Measurements from ENCODE around the gene SLFN5.
"Not testable (repeated sequence)": the region's sequence is repeated elsewhere in the genome, so short reads cannot be mapped to it uniquely, and the experiment has no call there.

SLFN5 gene

GRCh38 chr17:35255316-35255715 is 12.4 kb downstream of the SLFN5 start:
- no peak overlapping the region for H3K27ac ChIP-seq
- H3K4me3 ChIP-seq = no peak overlapping the region
- DNase-seq (ENCODE audit: low spot score) = no peak

GRCh38 chr17:35256629-35257028 is 13.8 kb downstream of the SLFN5 start:
- Histone ChIP-seq H3K4me3 (no peak overlapping the region), H3K27ac (no peak overlapping the region)
- no peak for TF ChIP-seq CTCF (IDR thresholded peaks at IDR 0.05)
- DNase-seq (ENCODE audit: low spot score) = no peak

More at GRCh38 chr17:35255316-35255715, 12.4 kb downstream of the SLFN5 start:
- no peak for TF ChIP-seq CTCF (IDR thresholded peaks at IDR 0.05)

GRCh38 chr17:35257208-35257659 is 14.4 kb downstream of the SLFN5 start:
- H3K4me3 ChIP-seq = no peak overlapping the region
- no peak for TF ChIP-seq CTCF (IDR thresholded peaks at IDR 0.05)
- no peak overlapping the region for H3K27ac ChIP-seq
- no peak for DNase-seq (ENCODE audit: low spot score)

- DNase-seq (ENCODE audit: low spot score) = no peak
- Histone ChIP-seq H3K27ac (no peak overlapping the region), H3K4me3 (no peak overlapping the region)
- TF ChIP-seq CTCF (IDR thresholded peaks at IDR 0.05) = no peak
Observed at GRCh38 chr17:35259001-35259400, 16.1 kb downstream of the SLFN5 start.

GRCh38 chr17:35265071-35265470 is 22.2 kb downstream of the SLFN5 start:
- DNase-seq (ENCODE audit: low spot score) = no peak
- H3K27ac ChIP-seq = no peak overlapping the region
- no peak for TF ChIP-seq CTCF (IDR thresholded peaks at IDR 0.05)
- H3K4me3 ChIP-seq = no peak overlapping the region

- no peak overlapping the region for H3K27ac ChIP-seq
- DNase-seq (ENCODE audit: low spot score) = no peak
Observed at GRCh38 chr17:35265566-35266141, 22.8 kb downstream of the SLFN5 start.

GRCh38 chr17:35274167-35275066 is 31.5 kb downstream of the SLFN5 start:
- H3K27ac ChIP-seq; DNase-seq (ENCODE audit: low spot score); H3K4me3 ChIP-seq: not testable (repeated sequence)

More at GRCh38 chr17:35265566-35266141, 22.8 kb downstream of the SLFN5 start:
- H3K4me3 ChIP-seq = no peak overlapping the region
- no peak for TF ChIP-seq CTCF (IDR thresholded peaks at IDR 0.05)

GRCh38 chr17:35278454-35278853 is 35.6 kb downstream of the SLFN5 start:
- H3K27ac ChIP-seq; H3K4me3 ChIP-seq; DNase-seq (ENCODE audit: low spot score): not testable (repeated sequence)

- not testable (repeated sequence) for H3K27ac ChIP-seq; H3K4me3 ChIP-seq; DNase-seq (ENCODE audit: low spot score)
Observed at GRCh38 chr17:35278876-35279275, 36.0 kb downstream of the SLFN5 start.
